ENCODE measurements around the gene RASD1. TPM values are rescaled to one million over a fixed set of nuclear protein-coding genes. Genes with fewer than 3 reads are reported as not detected.

RASD1 gene
- total RNA-seq, 1 experiment from 2014 or later, result 1.2 TPM

DNA sequence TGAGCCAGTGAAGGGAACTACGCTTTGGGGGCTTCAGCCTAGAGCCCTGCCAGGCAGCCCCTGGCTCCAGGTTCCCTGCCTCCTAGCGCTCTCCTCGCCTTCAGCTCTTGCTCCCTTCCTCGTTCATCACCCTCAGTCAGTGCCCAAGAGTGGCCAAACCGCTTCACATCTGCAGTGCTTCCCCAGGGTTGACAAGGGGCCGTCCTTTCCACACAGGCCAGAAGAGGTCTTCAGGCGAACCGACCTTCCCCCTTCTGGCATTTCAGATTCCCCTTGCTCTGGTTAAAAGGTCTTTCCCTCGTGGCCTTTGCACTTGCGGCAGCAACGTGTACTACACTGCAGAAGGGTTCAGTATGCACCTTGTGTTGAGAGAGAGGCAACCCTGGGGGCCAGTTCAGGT, 4.1 kb downstream of the RASD1 start:
- no peaks in the 10 kb centered on the region; the same call in 1 of the 2 replicates for H3K4me1 ChIP-seq (replicated peaks; ENCODE audit: insufficient read depth)

DNA sequence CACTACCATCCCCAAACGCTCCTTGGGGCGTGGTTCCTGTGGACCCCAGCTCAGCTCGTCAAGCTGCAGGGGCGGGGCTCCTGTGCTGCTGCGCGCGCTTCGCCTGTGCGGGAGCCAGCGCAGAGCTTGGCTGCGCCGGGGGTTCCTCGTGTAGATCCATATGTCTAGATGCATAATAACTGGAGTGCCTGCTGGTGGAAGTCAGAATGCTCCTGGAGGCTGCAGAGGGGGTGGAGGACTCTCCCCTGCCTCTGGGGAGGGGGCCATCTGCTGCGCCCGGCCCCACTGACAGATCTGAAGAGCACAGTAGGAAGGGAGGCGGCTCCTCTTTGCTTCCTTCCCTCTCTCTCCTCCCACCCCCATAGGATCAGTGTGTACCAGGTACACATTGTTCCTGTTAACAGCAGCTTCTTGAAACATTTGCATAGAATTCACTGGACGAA, 4.6 kb downstream of the RASD1 start:
- no peaks in the 10 kb centered on the region; the same call in 1 of the 2 replicates for H3K4me1 ChIP-seq (replicated peaks; ENCODE audit: insufficient read depth)
- no peak for TF ChIP-seq EZH2 (IDR thresholded peaks at IDR 0.05; ENCODE audit: low read depth)
- TF ChIP-seq, protein P1, sequence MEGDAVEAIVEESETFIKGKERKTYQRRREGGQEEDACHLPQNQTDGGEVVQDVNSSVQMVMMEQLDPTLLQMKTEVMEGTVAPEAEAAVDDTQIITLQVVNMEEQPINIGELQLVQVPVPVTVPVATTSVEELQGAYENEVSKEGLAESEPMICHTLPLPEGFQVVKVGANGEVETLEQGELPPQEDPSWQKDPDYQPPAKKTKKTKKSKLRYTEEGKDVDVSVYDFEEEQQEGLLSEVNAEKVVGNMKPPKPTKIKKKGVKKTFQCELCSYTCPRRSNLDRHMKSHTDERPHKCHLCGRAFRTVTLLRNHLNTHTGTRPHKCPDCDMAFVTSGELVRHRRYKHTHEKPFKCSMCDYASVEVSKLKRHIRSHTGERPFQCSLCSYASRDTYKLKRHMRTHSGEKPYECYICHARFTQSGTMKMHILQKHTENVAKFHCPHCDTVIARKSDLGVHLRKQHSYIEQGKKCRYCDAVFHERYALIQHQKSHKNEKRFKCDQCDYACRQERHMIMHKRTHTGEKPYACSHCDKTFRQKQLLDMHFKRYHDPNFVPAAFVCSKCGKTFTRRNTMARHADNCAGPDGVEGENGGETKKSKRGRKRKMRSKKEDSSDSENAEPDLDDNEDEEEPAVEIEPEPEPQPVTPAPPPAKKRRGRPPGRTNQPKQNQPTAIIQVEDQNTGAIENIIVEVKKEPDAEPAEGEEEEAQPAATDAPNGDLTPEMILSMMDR (conservative IDR thresholded peaks at IDR 0.05), result no peak
- no peak overlapping the region for H3K4me3 ChIP-seq
- BruUV-seq (replicated peaks), result no TSS peak
- no peaks in the 10 kb centered on the region for H3K9me3 ChIP-seq (ENCODE audit: insufficient read depth, low read depth)
- H2AFZ ChIP-seq, result no peak overlapping the region
- POLR2A ChIA-PET (ENCODE audit: unreplicated experiment), result interaction anchor here (0.6 kb wide), 1 partner anchor 99 kb away, joined by 6 read pairs; no protein-coding TSS in a partner anchor
- no peaks in the 10 kb centered on the region for H3K27me3 ChIP-seq (ENCODE audit: insufficient read depth, low read depth)
- intact Hi-C loops (cut with micrococcal nuclease; ENCODE audit: unreplicated experiment), result loop anchor here (10.0 kb wide), 1 partner anchor 423 kb away; no protein-coding TSS in a partner anchor
- no peak overlapping the region for H3K4me2 ChIP-seq
- no peaks in the 10 kb centered on the region for H3K9me2 ChIP-seq (ENCODE audit: insufficient read depth)
- CTCF ChIA-PET, result no interaction called here
- no peaks in the 10 kb centered on the region for H3K79me2 ChIP-seq (ENCODE audit: low read depth)
- no peak overlapping the region for H3K27ac ChIP-seq
- DNase-seq, result no peak
- H3F3A ChIP-seq (ENCODE audit: insufficient read depth, low read depth), result peaks cover 19% of the 10 kb centered on the region; the same call in 1 of the 2 replicates
- H3K36me3 ChIP-seq (ENCODE audit: low read depth), result peaks cover 8% of the 10 kb centered on the region; the same call in 1 of the 2 replicates
- H4K20me1 ChIP-seq (ENCODE audit: insufficient read depth), result peaks cover 23% of the 10 kb centered on the region

More for the DNA sequence above, 4.1 kb downstream of the RASD1 start:
- Histone ChIP-seq H3K9me2 (ENCODE audit: insufficient read depth) (no peaks in the 10 kb centered on the region), H3K4me3 (no peak overlapping the region), H3K9me3 (ENCODE audit: insufficient read depth, low read depth) (no peaks in the 10 kb centered on the region), H3K27ac (no peak overlapping the region), H4K20me1 (ENCODE audit: insufficient read depth) (peaks cover 23% of the 10 kb centered on the region), H3K79me2 (ENCODE audit: low read depth) (no peaks in the 10 kb centered on the region), H3K27me3 (ENCODE audit: insufficient read depth, low read depth) (no peaks in the 10 kb centered on the region), H3K36me3 (ENCODE audit: low read depth) (peaks cover 8% of the 10 kb centered on the region; the same call in 1 of the 2 replicates), H3F3A (ENCODE audit: insufficient read depth, low read depth) (peaks cover 19% of the 10 kb centered on the region; the same call in 1 of the 2 replicates), H3K4me2 (no peak overlapping the region), H2AFZ (no peak overlapping the region)
- CTCF ChIA-PET, result no interaction called here
- POLR2A ChIA-PET (ENCODE audit: unreplicated experiment), result interaction anchor here (0.6 kb wide), 1 partner anchor 98 kb away, joined by 6 read pairs; no protein-coding TSS in a partner anchor
- TF ChIP-seq, protein P1 (conservative IDR thresholded peaks at IDR 0.05), result no peak
- TF ChIP-seq EZH2 (IDR thresholded peaks at IDR 0.05; ENCODE audit: low read depth), result no peak
- DNase-seq, result no peak
- no TSS peak for BruUV-seq (replicated peaks)
- intact Hi-C loops (cut with micrococcal nuclease; ENCODE audit: unreplicated experiment), result loop anchor here (10.0 kb wide), 1 partner anchor 423 kb away; no protein-coding TSS in a partner anchor

DNA sequence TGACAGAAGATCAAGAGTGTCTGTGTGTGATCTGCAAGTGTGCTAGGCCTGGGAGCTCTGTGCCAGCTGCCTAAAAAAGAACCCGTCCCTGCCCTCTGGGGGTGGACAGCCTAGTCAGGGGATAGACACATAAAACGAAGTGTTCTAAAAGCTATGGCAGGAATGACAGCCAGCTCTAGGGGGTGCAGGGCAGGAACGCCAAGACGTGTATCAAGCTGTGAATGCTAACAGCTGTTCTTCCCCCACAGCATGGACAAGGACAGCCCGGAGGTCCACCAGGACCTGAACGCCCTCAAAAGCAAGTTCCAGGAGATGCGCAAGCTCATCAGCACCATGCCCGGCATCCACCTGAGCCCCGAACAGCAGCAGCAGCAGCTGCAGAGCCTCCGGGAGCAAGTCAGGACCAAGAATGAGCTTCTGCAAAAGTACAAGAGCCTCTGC, 5.1 kb downstream of the RASD1 start:
- no peak overlapping the region for H2AFZ ChIP-seq
- ChIA-PET POLR2A (ENCODE audit: unreplicated experiment) (interaction anchor here (0.6 kb wide), 1 partner anchor 99 kb away, joined by 6 read pairs; no protein-coding TSS in a partner anchor), CTCF (no interaction called here)
- H3K27me3 ChIP-seq (ENCODE audit: insufficient read depth, low read depth), result no peaks in the 10 kb centered on the region
- H3K36me3 ChIP-seq (ENCODE audit: low read depth), result peaks cover 8% of the 10 kb centered on the region; the same call in 1 of the 2 replicates
- intact Hi-C loops (cut with micrococcal nuclease; ENCODE audit: unreplicated experiment), result loop anchor here (10.0 kb wide), 1 partner anchor 424 kb away; no protein-coding TSS in a partner anchor
- no peak overlapping the region for H3K4me3 ChIP-seq
- no peaks in the 10 kb centered on the region for H3K9me2 ChIP-seq (ENCODE audit: insufficient read depth)
- TF ChIP-seq EZH2 (IDR thresholded peaks at IDR 0.05; ENCODE audit: low read depth), result no peak
- TF ChIP-seq, protein P1 (conservative IDR thresholded peaks at IDR 0.05), result no peak
- peaks cover 19% of the 10 kb centered on the region; the same call in 1 of the 2 replicates for H3F3A ChIP-seq (ENCODE audit: insufficient read depth, low read depth)
- no peaks in the 10 kb centered on the region for H3K4me1 ChIP-seq (replicated peaks; ENCODE audit: insufficient read depth)
- no TSS peak for BruUV-seq (replicated peaks)
- H3K27ac ChIP-seq, result no peak overlapping the region
- H3K9me3 ChIP-seq (ENCODE audit: insufficient read depth, low read depth), result no peaks in the 10 kb centered on the region
- H3K79me2 ChIP-seq (ENCODE audit: low read depth), result no peaks in the 10 kb centered on the region
- no peak for DNase-seq
- H3K4me2 ChIP-seq, result no peak overlapping the region
- peaks cover 26% of the 10 kb centered on the region for H4K20me1 ChIP-seq (ENCODE audit: insufficient read depth)

Measured in PC-9 (cell line).